ENCODE results near the gene PFKFB2. TPM values are rescaled to one million over a fixed set of nuclear protein-coding genes. Genes with fewer than 3 reads are reported as not detected.

PFKFB2 gene
- total RNA-seq, 1 experiment from 2014 or later = 16.8 TPM

DNA sequence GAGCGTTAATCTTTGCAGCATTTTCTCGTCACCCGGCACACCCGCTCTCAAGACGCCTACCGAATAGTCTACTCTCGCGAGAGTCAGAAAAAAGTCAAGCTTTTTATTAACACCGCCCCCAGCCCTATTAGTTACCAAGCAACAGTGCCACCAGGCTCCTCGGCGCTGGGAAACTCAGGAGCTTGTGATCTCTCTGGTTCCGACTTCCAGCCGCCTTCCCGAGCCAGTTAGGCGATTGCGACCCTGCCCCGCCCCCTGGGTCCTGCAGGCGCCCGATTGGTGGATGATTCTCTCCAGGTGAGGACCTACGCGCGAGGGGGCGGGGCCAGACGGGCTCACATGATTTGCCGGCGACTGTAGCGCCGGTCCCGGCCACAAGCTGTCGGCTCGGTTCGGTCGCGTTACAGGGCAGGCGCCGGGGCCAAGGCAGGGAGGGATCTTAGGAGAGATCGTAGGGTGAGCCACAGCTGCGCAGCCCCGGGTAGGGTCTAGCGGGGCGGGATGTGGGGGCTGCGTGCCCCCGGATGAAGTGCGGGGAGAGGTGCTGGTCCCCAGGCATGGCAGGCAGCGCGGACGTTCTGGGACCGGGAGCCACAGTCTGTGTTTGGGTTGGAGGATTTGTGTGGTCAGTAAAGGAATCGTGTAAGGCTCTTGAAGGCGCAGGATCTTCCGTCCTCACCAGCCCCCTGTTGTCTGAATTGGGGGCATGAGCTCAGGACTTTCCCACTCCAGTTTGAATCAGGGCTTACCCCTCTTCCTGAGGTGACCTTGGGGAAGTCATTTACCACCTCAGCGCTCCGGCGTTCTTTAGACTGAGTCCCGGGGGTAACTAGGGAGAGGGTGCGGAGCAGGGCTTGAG is at the start of gene PFKFB2 (continued):
- TF ChIP-seq, protein P1, sequence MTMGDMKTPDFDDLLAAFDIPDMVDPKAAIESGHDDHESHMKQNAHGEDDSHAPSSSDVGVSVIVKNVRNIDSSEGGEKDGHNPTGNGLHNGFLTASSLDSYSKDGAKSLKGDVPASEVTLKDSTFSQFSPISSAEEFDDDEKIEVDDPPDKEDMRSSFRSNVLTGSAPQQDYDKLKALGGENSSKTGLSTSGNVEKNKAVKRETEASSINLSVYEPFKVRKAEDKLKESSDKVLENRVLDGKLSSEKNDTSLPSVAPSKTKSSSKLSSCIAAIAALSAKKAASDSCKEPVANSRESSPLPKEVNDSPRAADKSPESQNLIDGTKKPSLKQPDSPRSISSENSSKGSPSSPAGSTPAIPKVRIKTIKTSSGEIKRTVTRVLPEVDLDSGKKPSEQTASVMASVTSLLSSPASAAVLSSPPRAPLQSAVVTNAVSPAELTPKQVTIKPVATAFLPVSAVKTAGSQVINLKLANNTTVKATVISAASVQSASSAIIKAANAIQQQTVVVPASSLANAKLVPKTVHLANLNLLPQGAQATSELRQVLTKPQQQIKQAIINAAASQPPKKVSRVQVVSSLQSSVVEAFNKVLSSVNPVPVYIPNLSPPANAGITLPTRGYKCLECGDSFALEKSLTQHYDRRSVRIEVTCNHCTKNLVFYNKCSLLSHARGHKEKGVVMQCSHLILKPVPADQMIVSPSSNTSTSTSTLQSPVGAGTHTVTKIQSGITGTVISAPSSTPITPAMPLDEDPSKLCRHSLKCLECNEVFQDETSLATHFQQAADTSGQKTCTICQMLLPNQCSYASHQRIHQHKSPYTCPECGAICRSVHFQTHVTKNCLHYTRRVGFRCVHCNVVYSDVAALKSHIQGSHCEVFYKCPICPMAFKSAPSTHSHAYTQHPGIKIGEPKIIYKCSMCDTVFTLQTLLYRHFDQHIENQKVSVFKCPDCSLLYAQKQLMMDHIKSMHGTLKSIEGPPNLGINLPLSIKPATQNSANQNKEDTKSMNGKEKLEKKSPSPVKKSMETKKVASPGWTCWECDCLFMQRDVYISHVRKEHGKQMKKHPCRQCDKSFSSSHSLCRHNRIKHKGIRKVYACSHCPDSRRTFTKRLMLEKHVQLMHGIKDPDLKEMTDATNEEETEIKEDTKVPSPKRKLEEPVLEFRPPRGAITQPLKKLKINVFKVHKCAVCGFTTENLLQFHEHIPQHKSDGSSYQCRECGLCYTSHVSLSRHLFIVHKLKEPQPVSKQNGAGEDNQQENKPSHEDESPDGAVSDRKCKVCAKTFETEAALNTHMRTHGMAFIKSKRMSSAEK (CRISPR knock-in tag; IDR thresholded peaks at IDR 0.05; ENCODE audit: borderline replicate concordance) = no peak
- TF ChIP-seq CREB1 (CRISPR knock-in tag; IDR thresholded peaks at IDR 0.05) (no peak), JUN (CRISPR knock-in tag; IDR thresholded peaks at IDR 0.05) (no peak), ZNF425 (CRISPR knock-in tag; conservative IDR thresholded peaks at IDR 0.05) (no peak), IRF2 (CRISPR knock-in tag; IDR thresholded peaks at IDR 0.05; ENCODE audit: borderline replicate concordance, low read depth) (no peak), CREM (CRISPR knock-in tag; IDR thresholded peaks at IDR 0.05) (no peak), FOXK1 (CRISPR knock-in tag; IDR thresholded peaks at IDR 0.05) (peak; percentile 70), SMAD3 (CRISPR knock-in tag; IDR thresholded peaks at IDR 0.05; ENCODE audit: borderline replicate concordance) (peak; percentile 58; the same call in 1 of the 2 replicates), ZMAT4 (CRISPR knock-in tag; IDR thresholded peaks at IDR 0.05) (no peak), USF2 (CRISPR knock-in tag; IDR thresholded peaks at IDR 0.05) (peak; percentile 89), GRHL2 (CRISPR knock-in tag; IDR thresholded peaks at IDR 0.05; ENCODE audit: insufficient replicate concordance, severe bottlenecking) (no peak), JAZF1 (CRISPR knock-in tag; IDR thresholded peaks at IDR 0.05) (no peak), NR1H2 (CRISPR knock-in tag; IDR thresholded peaks at IDR 0.05) (no peak), ESRRA (CRISPR knock-in tag; IDR thresholded peaks at IDR 0.05; ENCODE audit: borderline replicate concordance) (peak; percentile 84), MXD4 (CRISPR knock-in tag; IDR thresholded peaks at IDR 0.05; ENCODE audit: borderline replicate concordance) (no peak), RELA (CRISPR knock-in tag; IDR thresholded peaks at IDR 0.05; ENCODE audit: borderline replicate concordance) (no peak), SMAD4 (CRISPR knock-in tag; IDR thresholded peaks at IDR 0.05) (no peak), ZNF671 (CRISPR knock-in tag; IDR thresholded peaks at IDR 0.05) (no peak), FOXP1 (CRISPR knock-in tag; IDR thresholded peaks at IDR 0.05; ENCODE audit: borderline replicate concordance) (peak; percentile 72; the same call in 1 of the 2 replicates), HMGA2 (CRISPR knock-in tag; IDR thresholded peaks at IDR 0.05) (no peak), FOXJ3 (CRISPR knock-in tag; IDR thresholded peaks at IDR 0.05; ENCODE audit: borderline replicate concordance) (no peak), MYBL2 (CRISPR knock-in tag; IDR thresholded peaks at IDR 0.05) (peak; percentile 71; the same call in 1 of the 2 replicates)
- TF ChIP-seq, protein P2, sequence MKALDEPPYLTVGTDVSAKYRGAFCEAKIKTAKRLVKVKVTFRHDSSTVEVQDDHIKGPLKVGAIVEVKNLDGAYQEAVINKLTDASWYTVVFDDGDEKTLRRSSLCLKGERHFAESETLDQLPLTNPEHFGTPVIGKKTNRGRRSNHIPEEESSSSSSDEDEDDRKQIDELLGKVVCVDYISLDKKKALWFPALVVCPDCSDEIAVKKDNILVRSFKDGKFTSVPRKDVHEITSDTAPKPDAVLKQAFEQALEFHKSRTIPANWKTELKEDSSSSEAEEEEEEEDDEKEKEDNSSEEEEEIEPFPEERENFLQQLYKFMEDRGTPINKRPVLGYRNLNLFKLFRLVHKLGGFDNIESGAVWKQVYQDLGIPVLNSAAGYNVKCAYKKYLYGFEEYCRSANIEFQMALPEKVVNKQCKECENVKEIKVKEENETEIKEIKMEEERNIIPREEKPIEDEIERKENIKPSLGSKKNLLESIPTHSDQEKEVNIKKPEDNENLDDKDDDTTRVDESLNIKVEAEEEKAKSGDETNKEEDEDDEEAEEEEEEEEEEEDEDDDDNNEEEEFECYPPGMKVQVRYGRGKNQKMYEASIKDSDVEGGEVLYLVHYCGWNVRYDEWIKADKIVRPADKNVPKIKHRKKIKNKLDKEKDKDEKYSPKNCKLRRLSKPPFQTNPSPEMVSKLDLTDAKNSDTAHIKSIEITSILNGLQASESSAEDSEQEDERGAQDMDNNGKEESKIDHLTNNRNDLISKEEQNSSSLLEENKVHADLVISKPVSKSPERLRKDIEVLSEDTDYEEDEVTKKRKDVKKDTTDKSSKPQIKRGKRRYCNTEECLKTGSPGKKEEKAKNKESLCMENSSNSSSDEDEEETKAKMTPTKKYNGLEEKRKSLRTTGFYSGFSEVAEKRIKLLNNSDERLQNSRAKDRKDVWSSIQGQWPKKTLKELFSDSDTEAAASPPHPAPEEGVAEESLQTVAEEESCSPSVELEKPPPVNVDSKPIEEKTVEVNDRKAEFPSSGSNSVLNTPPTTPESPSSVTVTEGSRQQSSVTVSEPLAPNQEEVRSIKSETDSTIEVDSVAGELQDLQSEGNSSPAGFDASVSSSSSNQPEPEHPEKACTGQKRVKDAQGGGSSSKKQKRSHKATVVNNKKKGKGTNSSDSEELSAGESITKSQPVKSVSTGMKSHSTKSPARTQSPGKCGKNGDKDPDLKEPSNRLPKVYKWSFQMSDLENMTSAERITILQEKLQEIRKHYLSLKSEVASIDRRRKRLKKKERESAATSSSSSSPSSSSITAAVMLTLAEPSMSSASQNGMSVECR (CRISPR knock-in tag; IDR thresholded peaks at IDR 0.05; ENCODE audit: borderline replicate concordance) = peak; percentile 22; the same call in 1 of the 2 replicates

Measured in WTC11 (cell line).